GM23338 (cell line): Measurements from ENCODE around the gene PRPH2. TPM values are rescaled to one million over a fixed set of nuclear protein-coding genes. Genes with fewer than 3 reads are reported as not detected.

ENCODE experiments used
- ATAC-seq: fragments of 200-7000 bp; cut with Tn5 transposase; 3 replicates; pipeline ENCODE4 v1.9.1; 2020
- DNase-seq: peaks from one replicate; pipeline ENCODE4 v3.0.0-alpha.2; 2015; ENCODE audit warnings: low spot score
- H2AFZ ChIP-seq: fragments of 200-600 bp; sonication (generic); 2 replicates; pipeline ENCODE4 v1.8.0; 2016; ENCODE audit warnings: antibody characterized with exemption, mild to moderate bottlenecking, moderate library complexity
- H3F3A ChIP-seq: fragments of 200-600 bp; sonication (generic); replicated peaks from 2 replicates; pipeline ENCODE4 v1.8.0; 2017; ENCODE audit warnings: antibody characterized with exemption, mixed run types, low read depth
- H3K27ac ChIP-seq: fragments of 200-600 bp; sonication (generic); 2 replicates; pipeline ENCODE4 v1.6.1; 2016; ENCODE audit warnings: low read depth
- H3K27me3 ChIP-seq: fragments of 200-600 bp; sonication (generic); 2 replicates; pipeline ENCODE4 v1.8.0; 2016; ENCODE audit warnings: mild to moderate bottlenecking, mixed run types, moderate library complexity; ENCODE audit not compliant: insufficient read depth
- H3K36me3 ChIP-seq: fragments of 200-600 bp; sonication (generic); 2 replicates; pipeline ENCODE4 v1.8.0; 2016; ENCODE audit warnings: mild to moderate bottlenecking; ENCODE audit not compliant: insufficient read depth
- H3K4me1 ChIP-seq: fragments of 200-600 bp; sonication (generic); 2 replicates; pipeline ENCODE4 v1.8.0; 2016; ENCODE audit warnings: mild to moderate bottlenecking, moderate library complexity; ENCODE audit not compliant: insufficient read depth
- H3K4me2 ChIP-seq: fragments of 200-600 bp; sonication (generic); 2 replicates; pipeline ENCODE4 v1.7.1; 2017; ENCODE audit warnings: mixed run types
- H3K4me3 ChIP-seq: fragments of 200-600 bp; sonication (generic); 2 replicates; pipeline ENCODE4 v1.6.1; 2016; ENCODE audit warnings: mixed run types
- H3K79me2 ChIP-seq: fragments of 200-600 bp; sonication (generic); replicated peaks from 2 replicates; pipeline ENCODE4 v1.8.0; 2017; ENCODE audit warnings: mild to moderate bottlenecking; ENCODE audit not compliant: insufficient read depth
- H3K9me2 ChIP-seq: fragments of 200-600 bp; sonication (generic); 2 replicates; pipeline ENCODE4 v1.8.0; 2017; ENCODE audit not compliant: insufficient read depth
- H4K20me1 ChIP-seq: fragments of 200-600 bp; sonication (generic); replicated peaks from 2 replicates; pipeline ENCODE4 v1.8.0; 2017; ENCODE audit warnings: mild to moderate bottlenecking; ENCODE audit not compliant: insufficient read depth
- H3K27ac Mint-ChIP-seq: 2 replicates; pipeline ENCODE4 v1.8.0; 2020; ENCODE audit warnings: inconsistent platforms, mild to moderate bottlenecking, moderate library complexity, mixed read lengths
- H3K27me3 Mint-ChIP-seq: 3 replicates; pipeline ENCODE4 v1.8.0; 2022; ENCODE audit warnings: low read depth, mild to moderate bottlenecking, moderate library complexity, mixed read lengths, inconsistent platforms; ENCODE audit not compliant: insufficient read depth, poor library complexity
- H3K36me3 Mint-ChIP-seq: 3 replicates; pipeline ENCODE4 v1.8.0; 2021; ENCODE audit warnings: low read depth, mild to moderate bottlenecking, inconsistent platforms, moderate library complexity, mixed read lengths
- H3K4me1 Mint-ChIP-seq: 3 replicates; pipeline ENCODE4 v1.8.0; 2020; ENCODE audit warnings: mild to moderate bottlenecking, inconsistent platforms, mixed read lengths
- H3K4me3 Mint-ChIP-seq: 3 replicates; pipeline ENCODE4 v1.8.0; 2021; ENCODE audit warnings: moderate library complexity, mild to moderate bottlenecking, inconsistent platforms, mixed read lengths
- H3K9me3 Mint-ChIP-seq: 3 replicates; pipeline ENCODE4 v1.8.0; 2020; ENCODE audit warnings: moderate library complexity, mild to moderate bottlenecking, inconsistent platforms, mixed read lengths
- CREB1 ChIP-seq: fragments of 250-450 bp; sonication (Bioruptor Pico); IDR thresholded peaks from 2 replicates; pipeline ENCODE4 v1.5.0; 2020; ENCODE audit warnings: low read depth, mild to moderate bottlenecking, moderate library complexity
- EZH2 ChIP-seq: fragments of 200-600 bp; sonication (generic); IDR thresholded peaks from one replicate; pipeline ENCODE4 v1.8.0; 2017; ENCODE audit warnings: antibody characterized with exemption, mild to moderate bottlenecking, low read depth; ENCODE audit not compliant: unreplicated experiment
- EZH2phosphoT487 ChIP-seq: fragments of 200-600 bp; sonication (generic); IDR thresholded peaks from one replicate; pipeline ENCODE4 v1.8.1; 2018; ENCODE audit warnings: antibody characterized with exemption; ENCODE audit not compliant: unreplicated experiment
- JUNB ChIP-seq: IDR thresholded peaks from one replicate; pipeline ENCODE4 v1.6.1; 2016; ENCODE audit warnings: antibody characterized with exemption; ENCODE audit not compliant: unreplicated experiment
- NANOG ChIP-seq: IDR thresholded peaks from 2 replicates; pipeline ENCODE4 v1.6.1; 2016; ENCODE audit warnings: antibody characterized with exemption, borderline replicate concordance
- POLR2AphosphoS5 ChIP-seq: IDR thresholded peaks from 2 replicates; pipeline ENCODE4 v1.6.1; 2016; ENCODE audit warnings: antibody characterized with exemption, low read depth
- STAT1 ChIP-seq: IDR thresholded peaks from one replicate; pipeline ENCODE4 v1.6.1; 2016; ENCODE audit warnings: antibody characterized with exemption; ENCODE audit not compliant: unreplicated experiment
- ZNF114 ChIP-seq: fragments of 250-450 bp; sonication (Bioruptor Pico); IDR thresholded peaks from 2 replicates; pipeline ENCODE4 v1.5.0; 2020; ENCODE audit warnings: mild to moderate bottlenecking, moderate library complexity
- ZNF331 ChIP-seq: fragments of 250-450 bp; sonication (Bioruptor Pico); IDR thresholded peaks from 2 replicates; pipeline ENCODE4 v1.5.0; 2020; ENCODE audit warnings: low read depth, mild to moderate bottlenecking, moderate library complexity
- polyA plus RNA-seq: library from polyadenylated mRNA; unstranded; fragments of >200 nt; fragmentation: Nextera tagmentation; extraction: Ambion mirVana; gene quantifications from 2 replicates; pipeline ENCODE4 v1.2.1, GENCODE V29; 2016
- total RNA-seq: library from RNA; depleted of rRNA; stranded (reverse); fragments of >200 nt; shearing (Covaris generic); gene quantifications from 2 replicates; pipeline ENCODE4 v1.2.3, GENCODE V29; 2014
- TF ChIP-seq, protein P1 (sequence below): IDR thresholded peaks from 2 replicates; pipeline ENCODE4 v1.6.1; 2016; ENCODE audit warnings: antibody characterized with exemption
- TF ChIP-seq, protein P2 (sequence below): IDR thresholded peaks from one replicate; pipeline ENCODE4 v1.6.1; 2018; ENCODE audit warnings: antibody characterized with exemption; ENCODE audit not compliant: unreplicated experiment
- TF ChIP-seq, protein P3 (sequence below): fragments of 250-450 bp; sonication (Bioruptor Pico); IDR thresholded peaks from 2 replicates; pipeline ENCODE4 v1.5.0; 2020; ENCODE audit warnings: mild to moderate bottlenecking, moderate library complexity
- TF ChIP-seq, protein P4 (sequence below), 2 experiments: fragments of 200-600 bp in 1 of 2; sonication (generic) in 1 of 2; conservative IDR thresholded peaks; 2 replicates each; pipeline versions ENCODE4 v1.5.1 to v1.6.1; 2016 to 2017; ENCODE audit warnings: antibody characterized with exemption in 2 of 2, low read depth in 2 of 2, mild to moderate bottlenecking in 2 of 2, moderate library complexity in 1 of 2

Gene PRPH2
- total and polyA plus RNA-seq, 2 experiments from 2014 or later, result 0.50 to 0.52 TPM

DNA sequence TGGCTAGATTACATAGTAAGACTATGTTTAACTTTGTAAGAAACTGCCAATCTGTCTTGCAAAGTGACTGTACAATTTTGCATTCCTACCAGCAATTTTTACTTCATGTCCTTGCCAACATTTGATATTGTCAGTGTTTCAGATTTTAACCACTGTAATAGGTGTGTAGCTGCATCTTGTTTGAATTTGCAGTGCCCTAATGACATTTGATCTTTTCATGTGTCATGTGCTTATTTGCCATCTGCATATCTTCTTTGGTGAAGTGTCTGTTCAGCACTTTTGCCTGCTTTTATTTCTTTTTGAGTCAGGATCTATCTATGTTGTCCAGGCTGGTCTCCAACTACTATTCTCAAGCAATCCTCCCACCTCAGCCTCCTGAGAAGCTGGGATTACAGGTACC, 2.4 kb upstream of the PRPH2 start:
- Histone ChIP-seq H3K4me3 (no peak overlapping the region), H3K27ac (no peak overlapping the region), H3K27me3 (no peaks in the 10 kb centered on the region), H3K36me3 (no peaks in the 10 kb centered on the region), H3K4me2 (no peak overlapping the region), H3F3A (no peaks in the 10 kb centered on the region; the same call in 1 of the 2 replicates), H3K79me2 (no peaks in the 10 kb centered on the region), H3K4me1 (no peaks in the 10 kb centered on the region), H2AFZ (no peak overlapping the region), H3K9me2 (no peaks in the 10 kb centered on the region), H4K20me1 (no peaks in the 10 kb centered on the region)
- Mint-ChIP-seq H3K27ac (no peak overlapping the region), H3K36me3 (no peaks in the 10 kb centered on the region), H3K27me3 (peaks cover 20% of the 10 kb centered on the region), H3K4me1 (peaks cover 4% of the 10 kb centered on the region), H3K9me3 (no peaks in the 10 kb centered on the region), H3K4me3 (no peak overlapping the region)
- no peak for TF ChIP-seq ZNF331
- TF ChIP-seq, protein P1, sequence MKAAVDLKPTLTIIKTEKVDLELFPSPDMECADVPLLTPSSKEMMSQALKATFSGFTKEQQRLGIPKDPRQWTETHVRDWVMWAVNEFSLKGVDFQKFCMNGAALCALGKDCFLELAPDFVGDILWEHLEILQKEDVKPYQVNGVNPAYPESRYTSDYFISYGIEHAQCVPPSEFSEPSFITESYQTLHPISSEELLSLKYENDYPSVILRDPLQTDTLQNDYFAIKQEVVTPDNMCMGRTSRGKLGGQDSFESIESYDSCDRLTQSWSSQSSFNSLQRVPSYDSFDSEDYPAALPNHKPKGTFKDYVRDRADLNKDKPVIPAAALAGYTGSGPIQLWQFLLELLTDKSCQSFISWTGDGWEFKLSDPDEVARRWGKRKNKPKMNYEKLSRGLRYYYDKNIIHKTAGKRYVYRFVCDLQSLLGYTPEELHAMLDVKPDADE, result no peak
- no peak for TF ChIP-seq EZH2
- TF ChIP-seq, protein P2, sequence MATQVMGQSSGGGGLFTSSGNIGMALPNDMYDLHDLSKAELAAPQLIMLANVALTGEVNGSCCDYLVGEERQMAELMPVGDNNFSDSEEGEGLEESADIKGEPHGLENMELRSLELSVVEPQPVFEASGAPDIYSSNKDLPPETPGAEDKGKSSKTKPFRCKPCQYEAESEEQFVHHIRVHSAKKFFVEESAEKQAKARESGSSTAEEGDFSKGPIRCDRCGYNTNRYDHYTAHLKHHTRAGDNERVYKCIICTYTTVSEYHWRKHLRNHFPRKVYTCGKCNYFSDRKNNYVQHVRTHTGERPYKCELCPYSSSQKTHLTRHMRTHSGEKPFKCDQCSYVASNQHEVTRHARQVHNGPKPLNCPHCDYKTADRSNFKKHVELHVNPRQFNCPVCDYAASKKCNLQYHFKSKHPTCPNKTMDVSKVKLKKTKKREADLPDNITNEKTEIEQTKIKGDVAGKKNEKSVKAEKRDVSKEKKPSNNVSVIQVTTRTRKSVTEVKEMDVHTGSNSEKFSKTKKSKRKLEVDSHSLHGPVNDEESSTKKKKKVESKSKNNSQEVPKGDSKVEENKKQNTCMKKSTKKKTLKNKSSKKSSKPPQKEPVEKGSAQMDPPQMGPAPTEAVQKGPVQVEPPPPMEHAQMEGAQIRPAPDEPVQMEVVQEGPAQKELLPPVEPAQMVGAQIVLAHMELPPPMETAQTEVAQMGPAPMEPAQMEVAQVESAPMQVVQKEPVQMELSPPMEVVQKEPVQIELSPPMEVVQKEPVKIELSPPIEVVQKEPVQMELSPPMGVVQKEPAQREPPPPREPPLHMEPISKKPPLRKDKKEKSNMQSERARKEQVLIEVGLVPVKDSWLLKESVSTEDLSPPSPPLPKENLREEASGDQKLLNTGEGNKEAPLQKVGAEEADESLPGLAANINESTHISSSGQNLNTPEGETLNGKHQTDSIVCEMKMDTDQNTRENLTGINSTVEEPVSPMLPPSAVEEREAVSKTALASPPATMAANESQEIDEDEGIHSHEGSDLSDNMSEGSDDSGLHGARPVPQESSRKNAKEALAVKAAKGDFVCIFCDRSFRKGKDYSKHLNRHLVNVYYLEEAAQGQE, result no peak
- no peak for TF ChIP-seq POLR2AphosphoS5
- TF ChIP-seq, protein P3, sequence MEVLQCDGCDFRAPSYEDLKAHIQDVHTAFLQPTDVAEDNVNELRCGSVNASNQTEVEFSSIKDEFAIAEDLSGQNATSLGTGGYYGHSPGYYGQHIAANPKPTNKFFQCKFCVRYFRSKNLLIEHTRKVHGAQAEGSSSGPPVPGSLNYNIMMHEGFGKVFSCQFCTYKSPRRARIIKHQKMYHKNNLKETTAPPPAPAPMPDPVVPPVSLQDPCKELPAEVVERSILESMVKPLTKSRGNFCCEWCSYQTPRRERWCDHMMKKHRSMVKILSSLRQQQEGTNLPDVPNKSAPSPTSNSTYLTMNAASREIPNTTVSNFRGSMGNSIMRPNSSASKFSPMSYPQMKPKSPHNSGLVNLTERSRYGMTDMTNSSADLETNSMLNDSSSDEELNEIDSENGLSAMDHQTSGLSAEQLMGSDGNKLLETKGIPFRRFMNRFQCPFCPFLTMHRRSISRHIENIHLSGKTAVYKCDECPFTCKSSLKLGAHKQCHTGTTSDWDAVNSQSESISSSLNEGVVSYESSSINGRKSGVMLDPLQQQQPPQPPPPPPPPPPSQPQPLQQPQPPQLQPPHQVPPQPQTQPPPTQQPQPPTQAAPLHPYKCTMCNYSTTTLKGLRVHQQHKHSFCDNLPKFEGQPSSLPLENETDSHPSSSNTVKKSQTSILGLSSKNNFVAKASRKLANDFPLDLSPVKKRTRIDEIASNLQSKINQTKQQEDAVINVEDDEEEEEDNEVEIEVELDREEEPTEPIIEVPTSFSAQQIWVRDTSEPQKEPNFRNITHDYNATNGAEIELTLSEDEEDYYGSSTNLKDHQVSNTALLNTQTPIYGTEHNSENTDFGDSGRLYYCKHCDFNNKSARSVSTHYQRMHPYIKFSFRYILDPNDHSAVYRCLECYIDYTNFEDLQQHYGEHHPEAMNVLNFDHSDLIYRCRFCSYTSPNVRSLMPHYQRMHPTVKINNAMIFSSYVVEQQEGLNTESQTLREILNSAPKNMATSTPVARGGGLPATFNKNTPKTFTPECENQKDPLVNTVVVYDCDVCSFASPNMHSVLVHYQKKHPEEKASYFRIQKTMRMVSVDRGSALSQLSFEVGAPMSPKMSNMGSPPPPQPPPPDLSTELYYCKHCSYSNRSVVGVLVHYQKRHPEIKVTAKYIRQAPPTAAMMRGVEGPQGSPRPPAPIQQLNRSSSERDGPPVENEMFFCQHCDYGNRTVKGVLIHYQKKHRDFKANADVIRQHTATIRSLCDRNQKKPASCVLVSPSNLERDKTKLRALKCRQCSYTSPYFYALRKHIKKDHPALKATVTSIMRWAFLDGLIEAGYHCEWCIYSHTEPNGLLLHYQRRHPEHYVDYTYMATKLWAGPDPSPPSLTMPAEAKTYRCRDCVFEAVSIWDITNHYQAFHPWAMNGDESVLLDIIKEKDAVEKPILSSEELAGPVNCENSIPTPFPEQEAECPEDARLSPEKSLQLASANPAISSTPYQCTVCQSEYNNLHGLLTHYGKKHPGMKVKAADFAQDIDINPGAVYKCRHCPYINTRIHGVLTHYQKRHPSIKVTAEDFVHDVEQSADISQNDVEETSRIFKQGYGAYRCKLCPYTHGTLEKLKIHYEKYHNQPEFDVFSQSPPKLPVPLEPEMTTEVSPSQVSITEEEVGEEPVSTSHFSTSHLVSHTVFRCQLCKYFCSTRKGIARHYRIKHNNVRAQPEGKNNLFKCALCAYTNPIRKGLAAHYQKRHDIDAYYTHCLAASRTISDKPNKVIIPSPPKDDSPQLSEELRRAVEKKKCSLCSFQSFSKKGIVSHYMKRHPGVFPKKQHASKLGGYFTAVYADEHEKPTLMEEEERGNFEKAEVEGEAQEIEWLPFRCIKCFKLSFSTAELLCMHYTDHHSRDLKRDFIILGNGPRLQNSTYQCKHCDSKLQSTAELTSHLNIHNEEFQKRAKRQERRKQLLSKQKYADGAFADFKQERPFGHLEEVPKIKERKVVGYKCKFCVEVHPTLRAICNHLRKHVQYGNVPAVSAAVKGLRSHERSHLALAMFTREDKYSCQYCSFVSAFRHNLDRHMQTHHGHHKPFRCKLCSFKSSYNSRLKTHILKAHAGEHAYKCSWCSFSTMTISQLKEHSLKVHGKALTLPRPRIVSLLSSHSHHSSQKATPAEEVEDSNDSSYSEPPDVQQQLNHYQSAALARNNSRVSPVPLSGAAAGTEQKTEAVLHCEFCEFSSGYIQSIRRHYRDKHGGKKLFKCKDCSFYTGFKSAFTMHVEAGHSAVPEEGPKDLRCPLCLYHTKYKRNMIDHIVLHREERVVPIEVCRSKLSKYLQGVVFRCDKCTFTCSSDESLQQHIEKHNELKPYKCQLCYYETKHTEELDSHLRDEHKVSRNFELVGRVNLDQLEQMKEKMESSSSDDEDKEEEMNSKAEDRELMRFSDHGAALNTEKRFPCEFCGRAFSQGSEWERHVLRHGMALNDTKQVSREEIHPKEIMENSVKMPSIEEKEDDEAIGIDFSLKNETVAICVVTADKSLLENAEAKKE (CRISPR knock-in tag), result no peak
- TF ChIP-seq ZNF114 (CRISPR knock-in tag), result no peak
- TF ChIP-seq STAT1, result no peak
- no peak for TF ChIP-seq NANOG
- TF ChIP-seq, protein P4, sequence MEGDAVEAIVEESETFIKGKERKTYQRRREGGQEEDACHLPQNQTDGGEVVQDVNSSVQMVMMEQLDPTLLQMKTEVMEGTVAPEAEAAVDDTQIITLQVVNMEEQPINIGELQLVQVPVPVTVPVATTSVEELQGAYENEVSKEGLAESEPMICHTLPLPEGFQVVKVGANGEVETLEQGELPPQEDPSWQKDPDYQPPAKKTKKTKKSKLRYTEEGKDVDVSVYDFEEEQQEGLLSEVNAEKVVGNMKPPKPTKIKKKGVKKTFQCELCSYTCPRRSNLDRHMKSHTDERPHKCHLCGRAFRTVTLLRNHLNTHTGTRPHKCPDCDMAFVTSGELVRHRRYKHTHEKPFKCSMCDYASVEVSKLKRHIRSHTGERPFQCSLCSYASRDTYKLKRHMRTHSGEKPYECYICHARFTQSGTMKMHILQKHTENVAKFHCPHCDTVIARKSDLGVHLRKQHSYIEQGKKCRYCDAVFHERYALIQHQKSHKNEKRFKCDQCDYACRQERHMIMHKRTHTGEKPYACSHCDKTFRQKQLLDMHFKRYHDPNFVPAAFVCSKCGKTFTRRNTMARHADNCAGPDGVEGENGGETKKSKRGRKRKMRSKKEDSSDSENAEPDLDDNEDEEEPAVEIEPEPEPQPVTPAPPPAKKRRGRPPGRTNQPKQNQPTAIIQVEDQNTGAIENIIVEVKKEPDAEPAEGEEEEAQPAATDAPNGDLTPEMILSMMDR (conservative IDR thresholded peaks at IDR 0.05; ENCODE audit: low read depth in 2 of 2), result no peak
- no peak for TF ChIP-seq JUNB
- TF ChIP-seq EZH2phosphoT487, result no peak
- TF ChIP-seq CREB1 (CRISPR knock-in tag), result no peak
- no peak for ATAC-seq
- DNase-seq, result no peak
